ENCODE data around the gene SARM1.

The SARM1 gene

GRCh38 chr17:28341516-28341915, 30.0 kb upstream of the SARM1 start:
- H3K4me3 ChIP-seq (replicated peaks; ENCODE audit: low read depth, low read length), result no peak overlapping the region
- no peak for DNase-seq (ENCODE audit: low read depth)
- no peak for TF ChIP-seq CTCF (IDR thresholded peaks at IDR 0.05; ENCODE audit: low read length, missing control alignments)

GRCh38 chr17:28342313-28342712, 29.2 kb upstream of the SARM1 start:
- no peak for TF ChIP-seq CTCF (IDR thresholded peaks at IDR 0.05; ENCODE audit: low read length, missing control alignments)
- H3K4me3 ChIP-seq (replicated peaks; ENCODE audit: low read depth, low read length), result no peak overlapping the region

GRCh38 chr17:28343491-28343932, 28.0 kb upstream of the SARM1 start:
- no peak for TF ChIP-seq CTCF (IDR thresholded peaks at IDR 0.05; ENCODE audit: low read length, missing control alignments)
- no peak overlapping the region for H3K4me3 ChIP-seq (replicated peaks; ENCODE audit: low read depth, low read length)
- DNase-seq (ENCODE audit: low read depth), result no peak

More at GRCh38 chr17:28342313-28342712, 29.2 kb upstream of the SARM1 start:
- no peak for DNase-seq (ENCODE audit: low read depth)

- TF ChIP-seq CTCF (IDR thresholded peaks at IDR 0.05; ENCODE audit: low read length, missing control alignments), result no peak
- H3K4me3 ChIP-seq (replicated peaks; ENCODE audit: low read depth, low read length), result no peak overlapping the region
- DNase-seq (ENCODE audit: low read depth), result no peak
Observed at GRCh38 chr17:28344011-28344410, 27.5 kb upstream of the SARM1 start.

GRCh38 chr17:28344435-28344901, 27.0 kb upstream of the SARM1 start:
- no peak for DNase-seq (ENCODE audit: low read depth)
- no peak for TF ChIP-seq CTCF (IDR thresholded peaks at IDR 0.05; ENCODE audit: low read length, missing control alignments)

GRCh38 chr17:28345419-28346198, 25.9 kb upstream of the SARM1 start:
- H3K4me3 ChIP-seq (replicated peaks; ENCODE audit: low read depth, low read length), result no peak overlapping the region
- no peak for TF ChIP-seq CTCF (IDR thresholded peaks at IDR 0.05; ENCODE audit: low read length, missing control alignments)
- no peak for DNase-seq (ENCODE audit: low read depth)

More at GRCh38 chr17:28344435-28344901, 27.0 kb upstream of the SARM1 start:
- no peak overlapping the region for H3K4me3 ChIP-seq (replicated peaks; ENCODE audit: low read depth, low read length)

GRCh38 chr17:28346199-28346580, 25.3 kb upstream of the SARM1 start:
- TF ChIP-seq CTCF (IDR thresholded peaks at IDR 0.05; ENCODE audit: low read length, missing control alignments), result no peak
- no peak overlapping the region for H3K4me3 ChIP-seq (replicated peaks; ENCODE audit: low read depth, low read length)
- DNase-seq (ENCODE audit: low read depth), result no peak
